Osteoblast (primary cell): ENCODE measurements around the gene HNRNPC. TPM values are rescaled to one million over a fixed set of nuclear protein-coding genes. Genes with fewer than 3 reads are reported as not detected.

Experiments used
- DNase-seq: peaks from one replicate; pipeline ENCODE4 v3.0.0; 2011; ENCODE audit warnings: low spot score, mixed read lengths; ENCODE audit not compliant: insufficient read length; ENCODE audit errors: missing footprints
- H2AFZ ChIP-seq: 2 replicates; pipeline ENCODE4 v1.6.0; 2011; ENCODE audit warnings: mild to moderate bottlenecking, low read length
- H3K27ac ChIP-seq: 2 replicates; pipeline ENCODE4 v1.5.1; 2011; ENCODE audit warnings: mild to moderate bottlenecking, low read depth, low read length, moderate library complexity
- H3K27me3 ChIP-seq: 2 replicates; pipeline ENCODE4 v1.6.0; 2012; ENCODE audit warnings: mild to moderate bottlenecking, control low read depth, inconsistent platforms, low read length, moderate library complexity; ENCODE audit not compliant: insufficient read depth
- H3K36me3 ChIP-seq: 2 replicates; pipeline ENCODE4 v1.5.1; 2011; ENCODE audit warnings: mild to moderate bottlenecking, low read length, control low read depth, moderate library complexity; ENCODE audit not compliant: insufficient read depth
- H3K4me1 ChIP-seq: 2 replicates; pipeline ENCODE4 v1.5.1; 2011; ENCODE audit warnings: mild to moderate bottlenecking, low read length, control low read depth, moderate library complexity; ENCODE audit not compliant: insufficient read depth
- H3K4me2 ChIP-seq: 2 replicates; pipeline ENCODE4 v1.6.0; 2011; ENCODE audit warnings: mild to moderate bottlenecking, low read length; ENCODE audit not compliant: insufficient read depth
- H3K4me3 ChIP-seq: fragments of 200-600 bp; sonication (generic); 3 replicates; pipeline ENCODE4 v1.5.1; 2012; ENCODE audit warnings: mild to moderate bottlenecking, low read length, inconsistent platforms; ENCODE audit not compliant: insufficient read depth
- H3K79me2 ChIP-seq: 2 replicates; pipeline ENCODE4 v1.6.0; 2012; ENCODE audit warnings: mild to moderate bottlenecking, low read length, control low read depth, inconsistent platforms; ENCODE audit not compliant: insufficient read depth
- H3K9me3 ChIP-seq: 2 replicates; pipeline ENCODE4 v1.5.1; 2011; ENCODE audit warnings: low read depth, low read length, control low read depth
- H4K20me1 ChIP-seq: 2 replicates; pipeline ENCODE4 v1.6.0; 2012; ENCODE audit warnings: mild to moderate bottlenecking, low read length, control low read depth; ENCODE audit not compliant: insufficient read depth
- CTCF ChIP-seq: IDR thresholded peaks from 2 replicates; pipeline ENCODE4 v1.5.1; 2011; ENCODE audit warnings: mild to moderate bottlenecking, low read depth, low read length, moderate library complexity; ENCODE audit errors: extremely low read depth
- total RNA-seq: library from RNA; depleted of rRNA; stranded (reverse); fragments of >200 nt; gene quantifications from 2 replicates; pipeline ENCODE4 v1.2.3, GENCODE V29; 2012

HNRNPC gene
- total RNA-seq = 402 and 446 TPM in 2 replicates

- H3K4me2 ChIP-seq = peak within 1 kb of the TSS; percentile 93
- H3K27ac ChIP-seq = peak within 1 kb of the TSS; percentile 100
- peaks cover 48% of the 10 kb centered on the region for H3K79me2 ChIP-seq
- peak within 1 kb of the TSS; percentile 100 for H3K4me3 ChIP-seq
- peaks cover 32% of the 10 kb centered on the region for H3K4me1 ChIP-seq
- peaks cover 46% of the 10 kb centered on the region for H4K20me1 ChIP-seq
- peaks cover 34% of the 10 kb centered on the region for H3K36me3 ChIP-seq
- no peaks in the 10 kb centered on the region for H3K9me3 ChIP-seq
- TF ChIP-seq CTCF = no peak
- no peaks in the 10 kb centered on the region for H3K27me3 ChIP-seq
- peak; percentile 94 for DNase-seq
- H2AFZ ChIP-seq = peak within 1 kb of the TSS; percentile 96
Observed at GRCh38 chr14:21269252-21270046, at the start of gene HNRNPC. Gene HNRNPC (minus strand): TSS chr14:21269442. CDS start chr14:21234193, 35,249 bp downstream.

- no peaks in the 10 kb centered on the region for H3K79me2 ChIP-seq
- H3K27me3 ChIP-seq = peaks cover 6% of the 10 kb centered on the region
- TF ChIP-seq CTCF = no peak
- no peaks in the 10 kb centered on the region for H3K36me3 ChIP-seq
- no peaks in the 10 kb centered on the region for H3K9me3 ChIP-seq
- H2AFZ ChIP-seq = no peak overlapping the region
- no peak overlapping the region for H3K27ac ChIP-seq
- H4K20me1 ChIP-seq = no peaks in the 10 kb centered on the region
- H3K4me3 ChIP-seq = no peak overlapping the region
- DNase-seq = peak; percentile 42
- no peaks in the 10 kb centered on the region for H3K4me1 ChIP-seq
- H3K4me2 ChIP-seq = no peak overlapping the region
Observed at GRCh38 chr14:21317398-21317797, 48.2 kb upstream of the HNRNPC start.

GRCh38 chr14:21313512-21313911 lies 44.3 kb upstream of the HNRNPC start:
- Histone ChIP-seq H3K27ac (no peak overlapping the region), H3K36me3 (no peaks in the 10 kb centered on the region), H3K79me2 (no peaks in the 10 kb centered on the region), H2AFZ (no peak overlapping the region), H3K4me3 (no peak overlapping the region), H3K4me2 (no peak overlapping the region), H3K9me3 (no peaks in the 10 kb centered on the region), H3K27me3 (peaks cover 23% of the 10 kb centered on the region), H3K4me1 (no peaks in the 10 kb centered on the region), H4K20me1 (no peaks in the 10 kb centered on the region)
- no peak for TF ChIP-seq CTCF
- no peak for DNase-seq

GRCh38 chr14:21311614-21312013 lies 42.4 kb upstream of the HNRNPC start:
- H4K20me1 ChIP-seq = no peaks in the 10 kb centered on the region
- H3K4me1 ChIP-seq = no peaks in the 10 kb centered on the region
- H3K9me3 ChIP-seq = no peaks in the 10 kb centered on the region
- no peak overlapping the region for H2AFZ ChIP-seq
- no peaks in the 10 kb centered on the region for H3K79me2 ChIP-seq
- no peak for TF ChIP-seq CTCF
- H3K4me3 ChIP-seq = no peak overlapping the region
- H3K27me3 ChIP-seq = peaks cover 30% of the 10 kb centered on the region
- DNase-seq = peak; percentile 76
- H3K27ac ChIP-seq = no peak overlapping the region
- no peak overlapping the region for H3K4me2 ChIP-seq
- H3K36me3 ChIP-seq = no peaks in the 10 kb centered on the region
